Stomach (tissue), 4 donors: ENCODE measurements around the gene ITPR1.
"Not testable (repeated sequence)": the region's sequence is repeated elsewhere in the genome, so short reads cannot be mapped to it uniquely, and the experiment has no call there.

Experiments used
- POLR2A ChIP-seq, 4 donors: fragments of 450-650 bp; IDR thresholded peaks; one replicate each; pipeline ENCODE4 v1.6.1; 2016; ENCODE audit warnings: antibody characterized with exemption in 4 of 4, control low read depth in 2 of 4, mild to moderate bottlenecking in 1 of 4, moderate library complexity in 1 of 4
- POLR2AphosphoS5 ChIP-seq, 3 donors: sonication (generic); formaldehyde crosslinking; IDR thresholded peaks; one replicate each; pipeline ENCODE4 v1.6.1; 2016; ENCODE audit warnings: antibody characterized with exemption in 3 of 3
- TF ChIP-seq, protein P1 (sequence below), 7 experiments: fragments of 450-650 bp in 4 of 7; fragments of 200-600 bp in 3 of 7; sonication (generic) in 3 of 7; IDR thresholded peaks; one replicate each; pipeline ENCODE4 v1.5.1; 2016 to 2019; ENCODE audit warnings: antibody characterized with exemption in 7 of 7, control low read depth in 2 of 7, mild to moderate bottlenecking in 1 of 7

DNA sequence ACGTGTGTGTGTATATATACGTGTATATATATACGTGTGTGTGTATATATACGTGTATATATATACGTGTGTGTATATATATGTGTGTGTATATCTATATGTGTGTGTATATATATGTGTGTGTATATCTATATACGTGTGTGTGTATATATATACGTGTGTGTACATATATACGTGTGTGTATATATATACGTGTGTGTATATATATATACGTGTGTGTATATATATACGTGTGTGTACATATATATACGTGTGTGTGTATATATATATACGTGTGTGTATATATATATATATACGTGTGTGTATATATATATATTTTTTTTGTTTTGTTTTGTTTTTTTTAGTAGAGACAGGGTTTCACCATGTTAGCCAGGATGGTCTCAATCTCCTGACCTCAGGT lies 36.4 kb upstream of the ITPR1 start:
- TF ChIP-seq, protein P1, sequence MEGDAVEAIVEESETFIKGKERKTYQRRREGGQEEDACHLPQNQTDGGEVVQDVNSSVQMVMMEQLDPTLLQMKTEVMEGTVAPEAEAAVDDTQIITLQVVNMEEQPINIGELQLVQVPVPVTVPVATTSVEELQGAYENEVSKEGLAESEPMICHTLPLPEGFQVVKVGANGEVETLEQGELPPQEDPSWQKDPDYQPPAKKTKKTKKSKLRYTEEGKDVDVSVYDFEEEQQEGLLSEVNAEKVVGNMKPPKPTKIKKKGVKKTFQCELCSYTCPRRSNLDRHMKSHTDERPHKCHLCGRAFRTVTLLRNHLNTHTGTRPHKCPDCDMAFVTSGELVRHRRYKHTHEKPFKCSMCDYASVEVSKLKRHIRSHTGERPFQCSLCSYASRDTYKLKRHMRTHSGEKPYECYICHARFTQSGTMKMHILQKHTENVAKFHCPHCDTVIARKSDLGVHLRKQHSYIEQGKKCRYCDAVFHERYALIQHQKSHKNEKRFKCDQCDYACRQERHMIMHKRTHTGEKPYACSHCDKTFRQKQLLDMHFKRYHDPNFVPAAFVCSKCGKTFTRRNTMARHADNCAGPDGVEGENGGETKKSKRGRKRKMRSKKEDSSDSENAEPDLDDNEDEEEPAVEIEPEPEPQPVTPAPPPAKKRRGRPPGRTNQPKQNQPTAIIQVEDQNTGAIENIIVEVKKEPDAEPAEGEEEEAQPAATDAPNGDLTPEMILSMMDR (IDR thresholded peaks at IDR 0.05): not testable (repeated sequence)
- not testable (repeated sequence) for TF ChIP-seq POLR2AphosphoS5, POLR2A (IDR thresholded peaks at IDR 0.05)
